SU-DHL-6 (cell line): ENCODE results near the gene WSCD2.

Experiments used
- H2AFZ ChIP-seq: fragments of 200-600 bp; sonication (generic); 2 replicates; pipeline ENCODE4 v1.6.1; 2014; ENCODE audit warnings: low read depth, mild to moderate bottlenecking, moderate library complexity, mixed read lengths, antibody characterized with exemption, low read length; ENCODE audit not compliant: severe bottlenecking
- H3F3A ChIP-seq: fragments of 200-600 bp; shearing (Covaris generic); 2 replicates; pipeline ENCODE4 v1.6.0; 2016; ENCODE audit warnings: antibody characterized with exemption, mild to moderate bottlenecking; ENCODE audit not compliant: insufficient read depth
- H3K27ac ChIP-seq: fragments of 200-600 bp; sonication (generic); 2 replicates; pipeline ENCODE4 v1.5.1; 2016; ENCODE audit warnings: low read depth, mild to moderate bottlenecking, low read length, moderate library complexity, mixed read lengths
- H3K27me3 ChIP-seq: fragments of 200-600 bp; sonication (generic), shearing (Covaris generic); 2 replicates; pipeline ENCODE4 v1.6.0; 2014; ENCODE audit warnings: mild to moderate bottlenecking, low read length
- H3K36me3 ChIP-seq: fragments of 200-600 bp; sonication (generic); 2 replicates; pipeline ENCODE4 v1.6.1; 2014; ENCODE audit warnings: mild to moderate bottlenecking, low read length, mixed read lengths
- H3K4me2 ChIP-seq: fragments of 300-600, 200-600 bp; shearing (Covaris generic), sonication (generic); 2 replicates; pipeline ENCODE4 v1.6.0; 2014; ENCODE audit warnings: low read length, low read depth, mild to moderate bottlenecking; ENCODE audit not compliant: poor library complexity, severe bottlenecking
- H3K4me3 ChIP-seq: fragments of 200-600 bp; sonication (generic); 2 replicates; pipeline ENCODE4 v1.5.1; 2014; ENCODE audit warnings: antibody characterized with exemption, low read length, mild to moderate bottlenecking, mixed read lengths; ENCODE audit not compliant: insufficient read depth, poor library complexity, severe bottlenecking
- H3K79me2 ChIP-seq: fragments of 200-600 bp; sonication (generic); 2 replicates; pipeline ENCODE4 v1.6.1; 2014; ENCODE audit warnings: mild to moderate bottlenecking, low read length, moderate library complexity; ENCODE audit not compliant: insufficient read depth
- H3K9ac ChIP-seq: fragments of 200-600 bp; sonication (generic); 2 replicates; pipeline ENCODE4 v1.7.0; 2014; ENCODE audit warnings: mild to moderate bottlenecking, low read length
- H3K9me2 ChIP-seq: fragments of 200-600 bp; sonication (generic); replicated peaks from 2 replicates; pipeline ENCODE4 v1.6.1; 2014; ENCODE audit warnings: low read length; ENCODE audit not compliant: insufficient read depth
- H3K9me3 ChIP-seq: fragments of 200-600 bp; sonication (generic); 2 replicates; pipeline ENCODE4 v1.6.1; 2014; ENCODE audit warnings: low read length, mixed read lengths; ENCODE audit not compliant: insufficient read depth
- H4K20me1 ChIP-seq: fragments of 200-600 bp; sonication (generic); 2 replicates; pipeline ENCODE4 v1.6.1; 2014; ENCODE audit warnings: low read depth, mild to moderate bottlenecking, antibody characterized with exemption, low read length, moderate library complexity, mixed read lengths
- EZH2phosphoT487 ChIP-seq: fragments of 200-600 bp; sonication (generic), shearing (Covaris generic); conservative IDR thresholded peaks from 2 replicates; pipeline ENCODE4 v1.6.1; 2018; ENCODE audit warnings: mild to moderate bottlenecking, antibody characterized with exemption, low read length, moderate library complexity, mixed read lengths
- TF ChIP-seq, protein P1 (sequence below): fragments of 200-600 bp; sonication (generic); IDR thresholded peaks from one replicate; pipeline ENCODE4 v1.5.1; 2017; ENCODE audit warnings: antibody characterized with exemption, mild to moderate bottlenecking, low read length, moderate library complexity; ENCODE audit not compliant: insufficient read depth, poor library complexity, severe bottlenecking

Gene WSCD2

DNA sequence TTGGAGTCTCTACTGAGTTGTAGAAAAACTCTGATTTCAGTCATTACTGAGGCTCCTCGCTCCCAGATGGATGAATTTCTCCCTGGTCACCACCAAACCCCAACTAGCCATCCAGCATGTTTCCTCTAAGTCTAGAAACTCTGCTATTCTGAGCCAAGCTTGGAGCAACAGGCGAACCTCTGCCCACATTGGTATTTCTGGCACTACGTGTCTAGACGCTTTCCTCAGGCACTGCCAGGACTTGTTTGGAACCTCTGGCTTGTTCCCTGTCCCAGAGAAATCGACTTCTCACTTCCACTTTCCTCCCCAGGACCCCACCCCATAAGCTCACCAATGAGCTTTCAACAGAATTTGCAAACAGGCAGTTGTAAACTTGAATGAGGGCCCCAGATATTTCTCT is 27.6 kb downstream of the WSCD2 start:
- H2AFZ ChIP-seq = no peak overlapping the region
- no peak for TF ChIP-seq EZH2phosphoT487
- TF ChIP-seq, protein P1, sequence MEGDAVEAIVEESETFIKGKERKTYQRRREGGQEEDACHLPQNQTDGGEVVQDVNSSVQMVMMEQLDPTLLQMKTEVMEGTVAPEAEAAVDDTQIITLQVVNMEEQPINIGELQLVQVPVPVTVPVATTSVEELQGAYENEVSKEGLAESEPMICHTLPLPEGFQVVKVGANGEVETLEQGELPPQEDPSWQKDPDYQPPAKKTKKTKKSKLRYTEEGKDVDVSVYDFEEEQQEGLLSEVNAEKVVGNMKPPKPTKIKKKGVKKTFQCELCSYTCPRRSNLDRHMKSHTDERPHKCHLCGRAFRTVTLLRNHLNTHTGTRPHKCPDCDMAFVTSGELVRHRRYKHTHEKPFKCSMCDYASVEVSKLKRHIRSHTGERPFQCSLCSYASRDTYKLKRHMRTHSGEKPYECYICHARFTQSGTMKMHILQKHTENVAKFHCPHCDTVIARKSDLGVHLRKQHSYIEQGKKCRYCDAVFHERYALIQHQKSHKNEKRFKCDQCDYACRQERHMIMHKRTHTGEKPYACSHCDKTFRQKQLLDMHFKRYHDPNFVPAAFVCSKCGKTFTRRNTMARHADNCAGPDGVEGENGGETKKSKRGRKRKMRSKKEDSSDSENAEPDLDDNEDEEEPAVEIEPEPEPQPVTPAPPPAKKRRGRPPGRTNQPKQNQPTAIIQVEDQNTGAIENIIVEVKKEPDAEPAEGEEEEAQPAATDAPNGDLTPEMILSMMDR = no peak
- H3K4me2 ChIP-seq = no peak overlapping the region
- no peak overlapping the region for H3K4me3 ChIP-seq
- no peaks in the 10 kb centered on the region for H3K36me3 ChIP-seq
- no peaks in the 10 kb centered on the region for H3K9me3 ChIP-seq
- H3K9ac ChIP-seq = no peak overlapping the region
- no peaks in the 10 kb centered on the region for H4K20me1 ChIP-seq
- no peak overlapping the region for H3K27ac ChIP-seq
- no peaks in the 10 kb centered on the region for H3K79me2 ChIP-seq
- no peaks in the 10 kb centered on the region for H3F3A ChIP-seq
- no peaks in the 10 kb centered on the region for H3K9me2 ChIP-seq
- no peaks in the 10 kb centered on the region for H3K27me3 ChIP-seq

DNA sequence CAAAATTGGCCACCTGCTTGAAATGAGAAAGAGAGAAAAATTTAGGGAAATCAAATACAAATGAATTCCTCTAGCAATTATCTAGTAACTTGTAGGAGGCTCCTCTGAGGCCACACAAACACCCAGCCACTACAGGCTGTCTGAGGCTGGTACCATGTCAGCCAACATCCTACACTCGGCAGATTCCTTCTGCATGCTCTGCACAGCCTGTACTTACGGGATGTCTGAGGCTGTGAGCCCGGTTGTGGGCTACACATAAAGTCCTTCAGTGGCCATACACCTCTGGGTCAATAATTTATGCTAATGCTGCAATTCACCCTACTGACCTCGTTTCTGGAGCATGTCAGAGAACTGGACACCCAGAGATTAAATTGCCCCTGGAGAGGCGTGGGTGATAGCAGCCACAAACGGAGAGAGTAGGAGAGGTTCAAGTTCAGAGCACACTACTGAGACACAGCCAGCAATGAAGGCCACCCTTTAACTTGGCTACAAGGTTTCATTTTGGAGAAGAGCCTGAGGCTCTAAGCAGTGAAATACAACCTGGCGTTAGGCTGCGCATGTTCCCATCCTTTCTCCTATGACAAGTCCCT is 28.9 kb downstream of the WSCD2 start:
- no peaks in the 10 kb centered on the region for H3K9me3 ChIP-seq
- TF ChIP-seq, protein P1 = no peak
- TF ChIP-seq EZH2phosphoT487 = no peak
- no peaks in the 10 kb centered on the region for H3K9me2 ChIP-seq
- no peaks in the 10 kb centered on the region for H3K79me2 ChIP-seq
- H3F3A ChIP-seq = no peaks in the 10 kb centered on the region
- no peaks in the 10 kb centered on the region for H3K27me3 ChIP-seq
- H3K4me3 ChIP-seq = no peak overlapping the region
- H4K20me1 ChIP-seq = no peaks in the 10 kb centered on the region
- no peak overlapping the region for H3K4me2 ChIP-seq
- H3K9ac ChIP-seq = no peak overlapping the region
- no peaks in the 10 kb centered on the region for H3K36me3 ChIP-seq
- no peak overlapping the region for H2AFZ ChIP-seq
- no peak overlapping the region for H3K27ac ChIP-seq

DNA sequence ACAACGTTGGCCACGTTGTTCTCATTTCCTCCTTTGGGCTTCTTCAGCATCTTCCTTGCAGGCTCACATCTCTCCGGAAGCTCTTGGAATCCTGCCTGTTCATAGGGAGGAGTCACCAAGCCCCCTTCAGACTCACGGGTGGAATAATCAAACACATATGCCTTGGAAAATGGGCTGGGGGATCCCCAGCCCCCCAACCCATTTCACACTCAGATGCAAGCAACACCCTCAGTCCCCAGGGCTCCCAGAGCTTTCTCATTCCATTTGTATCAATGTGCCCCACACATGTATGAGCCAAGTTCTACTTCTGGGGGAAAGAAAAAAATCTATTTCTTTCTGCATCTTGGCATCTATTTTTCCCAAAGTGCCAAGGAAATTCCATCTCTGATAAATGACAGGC is 33.1 kb downstream of the WSCD2 start:
- H3F3A ChIP-seq = no peaks in the 10 kb centered on the region
- no peak overlapping the region for H3K9ac ChIP-seq
- H3K79me2 ChIP-seq = no peaks in the 10 kb centered on the region

More for the DNA sequence above, 33.1 kb downstream of the WSCD2 start:
- Histone ChIP-seq H3K9me3 (no peaks in the 10 kb centered on the region), H2AFZ (no peak overlapping the region), H4K20me1 (no peaks in the 10 kb centered on the region), H3K27ac (no peak overlapping the region), H3K36me3 (no peaks in the 10 kb centered on the region), H3K9me2 (no peaks in the 10 kb centered on the region), H3K4me2 (no peak overlapping the region), H3K27me3 (no peaks in the 10 kb centered on the region), H3K4me3 (no peak overlapping the region)
- TF ChIP-seq EZH2phosphoT487 = no peak
- TF ChIP-seq, protein P1 = no peak
